Measurements from ENCODE around the gene SELENOM.
"Not testable (repeated sequence)": the region's sequence is repeated elsewhere in the genome, so short reads cannot be mapped to it uniquely, and the experiment has no call there.

- not testable (repeated sequence) for TF ChIP-seq EZH2 (optimal IDR thresholded peaks at IDR 0.05; ENCODE audit: low read depth, low read length); CTCF (IDR thresholded peaks at IDR 0.05; ENCODE audit: low read length); EZH2phosphoT487 (IDR thresholded peaks at IDR 0.05; ENCODE audit: low read length)
Measured at GRCh38 chr22:31059663-31060062, 47.7 kb downstream of the SELENOM start.
